Ramos (cell line): ENCODE data around the gene PSMB5.
"Not testable (repeated sequence)": the region's sequence is repeated elsewhere in the genome, so short reads cannot be mapped to it uniquely, and the experiment has no call there.

ENCODE experiments used
- in situ Hi-C: fragments of 300-500 bp; cut with MboI; formaldehyde crosslinking; loops from one replicate; pipeline ENCODE4 v1.14.3; 2022; ENCODE audit warnings: low sequenced_read_pairs; ENCODE audit not compliant: unreplicated experiment

The PSMB5 gene

GRCh38 chr14:23021434-23021833, 13.3 kb downstream of the PSMB5 start:
- in situ Hi-C loops = no loop called here

- in situ Hi-C loops = no loop called here
These were observed 14.3 kb downstream of the PSMB5 start for GRCh38 chr14:23020143-23021128.

GRCh38 chr14:23018107-23018506, 16.6 kb downstream of the PSMB5 start:
- in situ Hi-C loops = no loop called here

- in situ Hi-C loops = no loop called here
These were observed 17.6 kb downstream of the PSMB5 start for GRCh38 chr14:23017091-23017490.

GRCh38 chr14:23015618-23016017, 19.1 kb downstream of the PSMB5 start:
- in situ Hi-C loops = no loop called here

GRCh38 chr14:23013749-23014054, 21.0 kb downstream of the PSMB5 start:
- in situ Hi-C loops = not testable (repeated sequence)

- in situ Hi-C loops = no loop called here
These were observed 21.5 kb downstream of the PSMB5 start for GRCh38 chr14:23013054-23013748.

GRCh38 chr14:23009939-23010726, 24.6 kb downstream of the PSMB5 start, which contains the start of gene C14orf93:
Gene C14orf93, minus strand, starts transcription at chr14:23010143. Its CDS starts 11,120 bp downstream, at chr14:22999023.
- in situ Hi-C loops = no loop called here

GRCh38 chr14:23009483-23009938, 25.2 kb downstream of the PSMB5 start:
- in situ Hi-C loops = no loop called here

GRCh38 chr14:23008831-23009230, 25.9 kb downstream of the PSMB5 start:
- in situ Hi-C loops = no loop called here

- in situ Hi-C loops = no loop called here
These were observed 27.9 kb downstream of the PSMB5 start for GRCh38 chr14:23006544-23007419.

GRCh38 chr14:23006188-23006534, 28.5 kb downstream of the PSMB5 start:
- in situ Hi-C loops = no loop called here

GRCh38 chr14:23005451-23006187, 29.1 kb downstream of the PSMB5 start:
- in situ Hi-C loops = no loop called here

GRCh38 chr14:23004274-23004673, 30.4 kb downstream of the PSMB5 start:
- in situ Hi-C loops = not testable (repeated sequence)

GRCh38 chr14:23002592-23002991, 32.1 kb downstream of the PSMB5 start:
- in situ Hi-C loops = no loop called here

GRCh38 chr14:23000860-23001259, 33.8 kb downstream of the PSMB5 start:
- in situ Hi-C loops = no loop called here

- in situ Hi-C loops = no loop called here
These were observed 36.2 kb downstream of the PSMB5 start for GRCh38 chr14:22998329-22999012.

- in situ Hi-C loops = no loop called here
These were observed 36.9 kb downstream of the PSMB5 start for GRCh38 chr14:22997676-22998323.
